NCI-H187 (cell line): ENCODE results near the gene CD2.

ENCODE experiments used
- DNase-seq, 2 experiments: peaks; one replicate each; lab custom pipeline; 2025; lab: John Stamatoyannopoulos, UW

Gene CD2

GRCh38 chr1:116777831-116778830 is 23.9 kb downstream of the CD2 start:
- DNase-seq: no peak

DNA sequence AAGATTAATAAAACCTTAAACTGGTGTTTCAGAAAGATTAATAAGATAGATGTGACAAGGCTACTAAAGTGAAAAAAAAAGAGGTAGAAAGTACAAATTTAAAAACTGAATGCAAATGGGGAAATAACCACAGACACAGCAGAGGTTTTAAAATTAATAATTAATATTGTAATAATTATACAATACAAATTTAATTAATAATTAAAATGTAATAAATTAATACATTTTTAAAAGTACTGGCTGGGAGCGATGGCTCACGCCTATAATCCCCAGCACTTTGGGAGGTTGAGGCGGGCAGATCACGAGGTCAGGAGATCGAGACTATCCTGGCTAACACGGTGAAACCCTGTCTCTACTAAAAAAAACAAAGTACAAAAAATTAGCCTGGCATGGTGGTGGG is 26.8 kb downstream of the CD2 start:
- DNase-seq: no peak

- no peak for DNase-seq
These were observed 30.8 kb downstream of the CD2 start for GRCh38 chr1:116785006-116785405.

DNA sequence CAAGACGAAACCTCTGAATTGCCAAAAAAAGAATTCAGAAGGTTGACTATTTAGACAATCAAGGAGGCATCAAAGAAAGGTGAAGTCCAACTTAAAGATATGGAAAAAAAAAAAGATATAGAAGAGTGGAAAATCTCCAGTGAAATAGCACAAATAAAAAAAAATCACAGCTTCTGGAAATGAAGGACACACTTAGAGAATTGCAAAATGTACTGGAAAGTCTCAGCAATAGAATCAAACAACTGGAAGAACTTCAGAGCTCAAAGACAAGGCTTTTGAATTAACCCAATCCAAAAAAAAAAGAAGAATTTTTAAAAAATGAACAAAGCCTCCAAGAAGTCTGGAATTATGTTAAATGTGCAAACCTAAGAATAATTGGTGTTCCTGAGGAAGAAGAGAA is 31.8 kb downstream of the CD2 start:
- no peak for DNase-seq

DNA sequence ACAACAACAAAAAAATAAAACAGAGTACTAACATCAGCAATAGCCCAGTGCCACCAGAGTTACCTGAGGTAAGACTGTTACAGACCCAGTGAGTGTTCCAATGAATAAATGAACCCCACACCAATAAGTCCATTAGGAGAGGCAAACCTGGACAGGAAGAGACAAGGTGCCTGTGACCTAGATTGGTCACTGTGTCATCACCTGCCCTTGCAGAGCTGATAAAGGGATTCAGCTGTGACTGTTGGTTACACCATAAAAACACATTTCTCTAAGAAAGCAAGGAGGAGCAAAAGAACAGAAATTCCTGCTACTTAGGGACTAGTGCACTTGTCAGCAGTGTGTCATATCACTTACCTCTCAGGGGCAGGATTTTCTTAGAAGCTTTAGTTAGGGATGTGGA is 37.5 kb downstream of the CD2 start:
- DNase-seq: no peak

GRCh38 chr1:116793357-116793935 is 39.2 kb downstream of the CD2 start:
- no peak for DNase-seq

DNA sequence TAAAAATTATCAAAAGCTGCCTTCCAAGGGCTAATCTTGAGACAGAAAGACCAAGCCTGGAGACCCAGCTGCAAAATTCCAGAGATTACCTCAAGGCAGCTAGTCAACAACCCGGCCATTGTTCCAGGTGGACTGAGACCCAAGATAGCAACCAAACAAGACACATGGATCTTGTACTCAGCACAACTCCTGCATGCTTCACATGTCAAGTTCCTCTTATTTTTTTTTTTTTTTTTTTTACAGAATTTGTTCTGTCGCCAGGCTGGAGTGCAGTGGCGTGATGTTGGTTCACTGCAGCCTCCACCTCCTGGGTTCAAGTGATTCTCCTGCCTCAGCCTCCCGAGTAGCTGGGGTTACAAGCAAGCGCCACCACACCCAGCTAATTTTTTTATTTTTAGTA is 40.1 kb downstream of the CD2 start:
- no peak for DNase-seq

GRCh38 chr1:116794804-116795481 is 40.7 kb downstream of the CD2 start:
- DNase-seq: no peak

DNA sequence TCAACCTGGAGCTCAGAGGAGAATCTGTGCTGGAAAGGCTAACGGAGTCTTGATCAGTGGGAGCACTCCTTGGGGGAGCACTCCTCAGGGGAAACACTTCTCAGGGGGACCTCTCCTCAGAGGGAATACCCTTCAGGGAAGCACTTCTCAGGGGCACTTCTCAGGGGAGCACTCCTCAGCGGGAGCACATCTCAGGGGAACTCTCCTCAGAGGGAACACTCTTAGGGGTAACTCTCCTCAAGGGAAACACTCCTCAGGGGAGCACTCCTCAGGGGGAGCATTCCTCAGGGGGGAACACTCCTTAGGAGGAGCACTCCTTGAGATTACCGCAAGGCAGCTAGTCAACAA is 41.2 kb downstream of the CD2 start:
- DNase-seq: no peak

- no peak for DNase-seq
These were observed 50.5 kb downstream of the CD2 start for GRCh38 chr1:116804736-116805135.

GRCh38 chr1:116805398-116805797 is 51.2 kb downstream of the CD2 start:
- no peak for DNase-seq

- DNase-seq: no peak
These were observed 52.0 kb downstream of the CD2 start for GRCh38 chr1:116806245-116806644.

GRCh38 chr1:116806671-116807070 is 52.4 kb downstream of the CD2 start:
- DNase-seq: no peak

DNA sequence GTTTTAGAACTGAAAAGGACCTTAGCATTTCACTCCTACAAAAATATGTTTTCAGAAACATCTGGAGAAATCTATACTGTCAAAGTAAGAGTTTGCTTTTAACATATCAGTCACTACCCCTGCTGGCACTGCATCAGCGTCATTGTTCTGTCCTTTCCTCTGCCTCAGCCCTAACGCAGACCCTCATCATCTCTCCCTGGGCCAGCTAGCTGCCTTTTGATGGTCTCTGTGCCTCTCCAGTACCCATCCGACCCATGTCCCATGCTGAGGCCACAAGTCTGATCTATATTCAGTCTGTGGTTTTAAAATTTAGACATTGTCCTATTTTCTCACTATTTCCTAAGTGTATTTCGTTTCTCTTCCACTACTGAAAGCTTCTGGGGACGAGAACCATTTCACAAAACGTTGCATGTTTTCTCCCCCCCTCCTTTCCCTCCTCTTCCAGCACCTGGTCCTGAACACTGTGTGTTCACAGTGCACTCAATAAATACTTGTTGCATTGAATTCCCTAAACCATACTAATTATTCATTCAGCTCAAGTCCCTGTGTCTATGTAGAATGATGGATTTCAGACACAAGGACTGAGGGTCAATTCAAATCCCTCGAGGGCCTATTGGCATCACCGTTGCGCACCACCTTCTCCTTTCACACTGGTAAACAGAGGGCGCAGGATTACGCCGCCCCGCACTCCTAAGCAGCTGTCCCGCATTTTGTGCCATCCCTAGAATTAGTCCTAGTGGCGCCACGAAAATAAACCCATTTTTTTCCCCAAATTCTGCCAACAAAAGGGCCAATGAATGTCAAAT is 53.4 kb downstream of the CD2 start:
- DNase-seq: no peak

GRCh38 chr1:116808200-116808847 is 54.1 kb downstream of the CD2 start:
- no peak for DNase-seq

GRCh38 chr1:116808848-116809508 is 54.7 kb downstream of the CD2 start:
- no peak for DNase-seq

GRCh38 chr1:116811321-116811720 is 57.1 kb downstream of the CD2 start:
- no peak for DNase-seq

- no peak for DNase-seq
These were observed 60.9 kb downstream of the CD2 start for GRCh38 chr1:116814926-116815723.

DNA sequence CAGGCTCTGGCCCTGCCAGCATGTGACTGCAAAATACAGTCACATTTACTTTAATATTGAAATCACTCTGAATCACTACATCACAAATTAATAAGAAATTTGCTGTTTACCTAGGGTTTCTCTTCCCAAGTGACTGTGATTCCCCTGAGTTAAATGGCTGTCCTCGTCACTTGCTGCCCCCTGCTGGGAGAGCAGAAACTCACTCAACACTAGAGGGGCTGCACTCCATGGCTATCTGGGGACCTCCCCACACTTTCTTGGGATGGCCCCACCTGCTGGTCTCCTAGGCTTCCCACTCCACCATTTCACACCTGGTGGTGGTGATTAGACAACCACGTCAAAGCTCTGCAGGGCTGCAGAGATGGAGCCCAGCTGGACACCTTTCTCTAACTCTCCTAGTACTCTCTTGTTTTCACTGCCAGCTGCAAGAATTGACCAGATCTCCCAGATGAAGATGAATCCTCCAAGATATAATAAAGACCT is 63.4 kb downstream of the CD2 start:
- no peak for DNase-seq
